22Rv1 (cell line): ENCODE measurements around the gene WWC2.

Experiments used
- H3K27ac ChIP-seq: fragments of 450-650 bp; 2 replicates; pipeline ENCODE4 v1.5.1; 2017
- CTCF ChIP-seq: fragments of 450-650 bp; IDR thresholded peaks from 2 replicates; pipeline ENCODE4 v1.5.1; 2017; ENCODE audit warnings: mild to moderate bottlenecking
- ZFX ChIP-seq: fragments of 450-650 bp; IDR thresholded peaks from 2 replicates; pipeline ENCODE4 v1.6.1; 2017; ENCODE audit warnings: antibody characterized with exemption, borderline replicate concordance

WWC2 gene

GRCh38 chr4:183130328-183131155, 31.5 kb downstream of the WWC2 start:
- TF ChIP-seq CTCF, result no peak
- TF ChIP-seq ZFX, result no peak
- H3K27ac ChIP-seq, result no peak overlapping the region

GRCh38 chr4:183132081-183132480, 33.0 kb downstream of the WWC2 start:
- TF ChIP-seq CTCF (no peak), ZFX (no peak)
- H3K27ac ChIP-seq, result no peak overlapping the region

- TF ChIP-seq ZFX (no peak), CTCF (no peak)
Observed at GRCh38 chr4:183132865-183133264, 33.8 kb downstream of the WWC2 start.

GRCh38 chr4:183136855-183137254, 37.8 kb downstream of the WWC2 start:
- no peak overlapping the region for H3K27ac ChIP-seq
- TF ChIP-seq ZFX (no peak), CTCF (no peak)

More at GRCh38 chr4:183132865-183133264, 33.8 kb downstream of the WWC2 start:
- no peak overlapping the region for H3K27ac ChIP-seq

GRCh38 chr4:183139058-183139750, 40.1 kb downstream of the WWC2 start:
- no peak for TF ChIP-seq ZFX
- no peak for TF ChIP-seq CTCF

GRCh38 chr4:183139972-183140570, 41.0 kb downstream of the WWC2 start:
- no peak overlapping the region for H3K27ac ChIP-seq
- no peak for TF ChIP-seq ZFX
- TF ChIP-seq CTCF, result no peak

More at GRCh38 chr4:183139058-183139750, 40.1 kb downstream of the WWC2 start:
- no peak overlapping the region for H3K27ac ChIP-seq

- H3K27ac ChIP-seq, result no peak overlapping the region
Observed at GRCh38 chr4:183140911-183141320, 41.9 kb downstream of the WWC2 start.

More at GRCh38 chr4:183140911-183141320, 41.9 kb downstream of the WWC2 start:
- TF ChIP-seq ZFX (no peak), CTCF (no peak)
